ENCODE data around the gene CELA2B. TPM values are rescaled to one million over a fixed set of nuclear protein-coding genes. Genes with fewer than 3 reads are reported as not detected.
"Not testable (repeated sequence)": the region's sequence is repeated elsewhere in the genome, so short reads cannot be mapped to it uniquely, and the experiment has no call there.

The CELA2B gene
- total RNA-seq, 2 donors from 2014 or later = not detected

DNA sequence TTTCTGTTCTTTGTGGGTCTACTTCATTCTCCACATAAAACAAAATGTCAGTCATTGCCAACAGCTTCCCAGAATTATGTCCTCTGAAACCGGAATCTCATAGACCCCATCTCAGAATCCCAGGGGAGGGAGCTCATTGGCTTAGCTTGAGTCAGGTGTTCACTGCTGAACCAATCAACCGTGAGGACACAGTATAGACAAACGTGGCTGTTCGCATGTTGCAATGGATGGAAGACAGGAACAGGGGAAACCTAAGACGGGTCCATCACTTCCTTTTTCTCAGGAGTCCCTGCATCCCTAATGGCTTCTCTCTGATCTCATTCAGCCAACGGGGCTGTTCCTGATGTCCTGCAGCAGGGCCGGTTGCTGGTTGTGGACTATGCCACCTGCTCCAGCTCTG lies 10.2 kb upstream of the CELA2B start:
- Mint-ChIP-seq H3K4me1 (peaks cover 2% of the 10 kb centered on the region), H3K4me3 (no peak overlapping the region), H3K9me3 (no peaks in the 10 kb centered on the region), H3K27ac (no peak overlapping the region), H3K27me3 (ENCODE audit: insufficient read depth) (no peaks in the 10 kb centered on the region), H3K36me3 (ENCODE audit: low read depth) (no peaks in the 10 kb centered on the region)
- no peak overlapping the region for H3K4me3 ChIP-seq (ENCODE audit: low read length)
- TF ChIP-seq, protein P1, sequence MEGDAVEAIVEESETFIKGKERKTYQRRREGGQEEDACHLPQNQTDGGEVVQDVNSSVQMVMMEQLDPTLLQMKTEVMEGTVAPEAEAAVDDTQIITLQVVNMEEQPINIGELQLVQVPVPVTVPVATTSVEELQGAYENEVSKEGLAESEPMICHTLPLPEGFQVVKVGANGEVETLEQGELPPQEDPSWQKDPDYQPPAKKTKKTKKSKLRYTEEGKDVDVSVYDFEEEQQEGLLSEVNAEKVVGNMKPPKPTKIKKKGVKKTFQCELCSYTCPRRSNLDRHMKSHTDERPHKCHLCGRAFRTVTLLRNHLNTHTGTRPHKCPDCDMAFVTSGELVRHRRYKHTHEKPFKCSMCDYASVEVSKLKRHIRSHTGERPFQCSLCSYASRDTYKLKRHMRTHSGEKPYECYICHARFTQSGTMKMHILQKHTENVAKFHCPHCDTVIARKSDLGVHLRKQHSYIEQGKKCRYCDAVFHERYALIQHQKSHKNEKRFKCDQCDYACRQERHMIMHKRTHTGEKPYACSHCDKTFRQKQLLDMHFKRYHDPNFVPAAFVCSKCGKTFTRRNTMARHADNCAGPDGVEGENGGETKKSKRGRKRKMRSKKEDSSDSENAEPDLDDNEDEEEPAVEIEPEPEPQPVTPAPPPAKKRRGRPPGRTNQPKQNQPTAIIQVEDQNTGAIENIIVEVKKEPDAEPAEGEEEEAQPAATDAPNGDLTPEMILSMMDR (conservative IDR thresholded peaks at IDR 0.05) = no peak
- WGBS, 2 experiments (ENCODE audit: insufficient coverage in 1 of 2, insufficient read length in 1 of 2) = 86 to 92% methylated on average over 7 of the region's 7 CpGs
- H3K9ac ChIP-seq (ENCODE audit: extremely low read depth, low read length, poor library complexity, severe bottlenecking) = no peak overlapping the region
- H3K27me3 ChIP-seq (ENCODE audit: control insufficient read depth, insufficient read depth, low read length, poor library complexity, severe bottlenecking) = no peaks in the 10 kb centered on the region
- DNase-seq = no peak
- H3K27ac ChIP-seq (ENCODE audit: low read depth, low read length) = no peak overlapping the region
- no peaks in the 10 kb centered on the region for H3K9me3 ChIP-seq (ENCODE audit: control insufficient read depth, low read length)
- no peaks in the 10 kb centered on the region for H3K4me1 ChIP-seq (ENCODE audit: control insufficient read depth, insufficient read depth, low read length)
- H3K36me3 ChIP-seq (ENCODE audit: control insufficient read depth, insufficient read depth, low read length) = no peaks in the 10 kb centered on the region

DNA sequence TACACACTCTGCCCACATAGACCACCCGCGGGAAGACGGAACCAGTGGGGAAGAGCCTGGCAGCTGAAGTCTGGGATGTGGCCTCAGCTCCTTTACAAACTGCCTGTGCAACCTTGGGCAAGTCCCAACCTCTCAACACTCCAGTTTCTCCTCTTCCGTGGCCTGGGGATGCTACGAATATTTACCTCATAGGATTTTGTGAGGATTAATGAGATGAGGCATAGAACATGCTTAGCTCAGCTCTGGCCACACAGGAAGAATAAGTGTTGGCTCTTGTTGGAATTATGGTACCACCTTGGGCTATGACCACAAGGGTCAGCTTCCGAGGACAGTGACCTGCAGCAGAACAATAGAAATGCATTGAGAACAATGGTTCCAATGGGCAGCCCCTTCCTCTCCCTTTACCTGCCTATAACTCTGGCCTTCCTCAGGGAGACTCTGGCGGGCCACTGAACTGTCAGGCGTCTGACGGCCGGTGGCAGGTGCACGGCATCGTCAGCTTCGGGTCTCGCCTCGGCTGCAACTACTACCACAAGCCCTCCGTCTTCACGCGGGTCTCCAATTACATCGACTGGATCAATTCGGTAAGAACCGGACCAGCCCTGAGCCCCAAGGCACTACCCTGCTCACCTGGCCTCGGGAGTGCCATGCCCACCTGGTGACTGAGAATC lies 8.8 kb upstream of the CELA2B start:
- not testable (repeated sequence) for H3K9me3 ChIP-seq (ENCODE audit: control insufficient read depth, low read length); DNase-seq; H3K4me1 ChIP-seq (ENCODE audit: control insufficient read depth, insufficient read depth, low read length); H3K27ac ChIP-seq (ENCODE audit: low read depth, low read length); H3K27me3 ChIP-seq (ENCODE audit: control insufficient read depth, insufficient read depth, low read length, poor library complexity, severe bottlenecking); H3K4me1 Mint-ChIP-seq; H3K9me3 Mint-ChIP-seq; H3K4me3 ChIP-seq (ENCODE audit: low read length); H3K27ac Mint-ChIP-seq; H3K9ac ChIP-seq (ENCODE audit: extremely low read depth, low read length, poor library complexity, severe bottlenecking); H3K27me3 Mint-ChIP-seq (ENCODE audit: insufficient read depth); H3K36me3 Mint-ChIP-seq (ENCODE audit: low read depth); H3K36me3 ChIP-seq (ENCODE audit: control insufficient read depth, insufficient read depth, low read length); H3K4me3 Mint-ChIP-seq
- WGBS, 2 experiments (ENCODE audit: insufficient coverage in 1 of 2, insufficient read length in 1 of 2) = 93 to 100% methylated on average over 11 to 22 of the region's 22 CpGs

DNA sequence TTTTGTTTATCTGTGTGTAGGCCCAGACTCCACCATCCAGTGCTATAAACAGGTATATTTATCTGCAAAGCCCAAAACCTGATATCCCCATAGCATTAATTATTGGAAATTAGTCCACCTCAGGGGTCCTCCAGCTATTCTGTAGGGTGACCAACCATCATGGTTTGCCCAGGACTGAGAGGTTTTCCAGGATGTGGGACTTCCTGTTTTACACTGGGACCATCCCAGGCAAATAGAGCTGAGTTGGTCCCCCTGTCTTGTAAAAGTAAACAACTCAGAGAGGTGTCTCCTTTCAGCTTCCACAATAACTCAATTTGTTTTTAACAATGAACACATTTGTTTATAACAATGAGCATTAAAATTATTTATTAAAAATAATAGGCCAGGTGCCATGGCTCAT lies 7.8 kb upstream of the CELA2B start:
- H3K4me1 Mint-ChIP-seq = peaks cover 2% of the 10 kb centered on the region
- no peaks in the 10 kb centered on the region for H3K4me1 ChIP-seq (ENCODE audit: control insufficient read depth, insufficient read depth, low read length)
- H3K9ac ChIP-seq (ENCODE audit: extremely low read depth, low read length, poor library complexity, severe bottlenecking) = no peak overlapping the region
- no peaks in the 10 kb centered on the region for H3K9me3 ChIP-seq (ENCODE audit: control insufficient read depth, low read length)
- H3K27me3 Mint-ChIP-seq (ENCODE audit: insufficient read depth) = no peaks in the 10 kb centered on the region
- TF ChIP-seq, protein P1 (conservative IDR thresholded peaks at IDR 0.05) = no peak
- no peak for DNase-seq
- no peaks in the 10 kb centered on the region for H3K27me3 ChIP-seq (ENCODE audit: control insufficient read depth, insufficient read depth, low read length, poor library complexity, severe bottlenecking)
- H3K36me3 Mint-ChIP-seq (ENCODE audit: low read depth) = no peaks in the 10 kb centered on the region
- H3K36me3 ChIP-seq (ENCODE audit: control insufficient read depth, insufficient read depth, low read length) = no peaks in the 10 kb centered on the region
- no peaks in the 10 kb centered on the region for H3K9me3 Mint-ChIP-seq
- H3K4me3 ChIP-seq (ENCODE audit: low read length) = no peak overlapping the region
- no peak overlapping the region for H3K4me3 Mint-ChIP-seq
- H3K27ac Mint-ChIP-seq = no peak overlapping the region
- H3K27ac ChIP-seq (ENCODE audit: low read depth, low read length) = no peak overlapping the region

DNA sequence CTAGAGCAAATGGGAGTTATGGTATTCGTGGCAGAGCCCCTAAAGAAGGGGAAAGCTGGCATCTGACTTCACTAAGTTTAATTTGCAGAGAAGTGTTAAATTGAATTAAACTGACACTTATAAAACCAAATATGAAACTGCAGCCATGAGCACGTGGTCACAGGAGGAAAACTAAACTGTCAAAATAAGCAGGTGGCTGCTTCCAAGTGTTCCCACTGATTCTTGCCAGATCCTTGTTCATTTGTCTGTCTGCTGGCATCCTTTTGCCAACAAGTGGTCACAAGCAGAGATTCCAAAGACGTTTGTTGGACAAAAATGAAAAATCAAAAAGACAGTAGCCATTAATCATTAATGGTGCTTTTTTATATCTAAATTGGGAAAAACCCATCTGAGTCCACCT lies 6.5 kb upstream of the CELA2B start:
- Mint-ChIP-seq H3K36me3 (ENCODE audit: low read depth) (no peaks in the 10 kb centered on the region), H3K27ac (no peak overlapping the region), H3K4me3 (no peak overlapping the region), H3K9me3 (no peaks in the 10 kb centered on the region), H3K27me3 (ENCODE audit: insufficient read depth) (no peaks in the 10 kb centered on the region), H3K4me1 (no peaks in the 10 kb centered on the region)
- no peaks in the 10 kb centered on the region for H3K9me3 ChIP-seq (ENCODE audit: control insufficient read depth, low read length)
- H3K36me3 ChIP-seq (ENCODE audit: control insufficient read depth, insufficient read depth, low read length) = no peaks in the 10 kb centered on the region
- H3K4me1 ChIP-seq (ENCODE audit: control insufficient read depth, insufficient read depth, low read length) = no peaks in the 10 kb centered on the region
- no peak overlapping the region for H3K27ac ChIP-seq (ENCODE audit: low read depth, low read length)
- no peak overlapping the region for H3K9ac ChIP-seq (ENCODE audit: extremely low read depth, low read length, poor library complexity, severe bottlenecking)
- DNase-seq = no peak
- WGBS, 2 experiments (ENCODE audit: insufficient coverage in 1 of 2, insufficient read length in 1 of 2) = 76 to 80% methylated on average over 2 to 3 of the region's 3 CpGs
- TF ChIP-seq, protein P1 (conservative IDR thresholded peaks at IDR 0.05) = no peak
- H3K4me3 ChIP-seq (ENCODE audit: low read length) = no peak overlapping the region
- no peaks in the 10 kb centered on the region for H3K27me3 ChIP-seq (ENCODE audit: control insufficient read depth, insufficient read depth, low read length, poor library complexity, severe bottlenecking)

DNA sequence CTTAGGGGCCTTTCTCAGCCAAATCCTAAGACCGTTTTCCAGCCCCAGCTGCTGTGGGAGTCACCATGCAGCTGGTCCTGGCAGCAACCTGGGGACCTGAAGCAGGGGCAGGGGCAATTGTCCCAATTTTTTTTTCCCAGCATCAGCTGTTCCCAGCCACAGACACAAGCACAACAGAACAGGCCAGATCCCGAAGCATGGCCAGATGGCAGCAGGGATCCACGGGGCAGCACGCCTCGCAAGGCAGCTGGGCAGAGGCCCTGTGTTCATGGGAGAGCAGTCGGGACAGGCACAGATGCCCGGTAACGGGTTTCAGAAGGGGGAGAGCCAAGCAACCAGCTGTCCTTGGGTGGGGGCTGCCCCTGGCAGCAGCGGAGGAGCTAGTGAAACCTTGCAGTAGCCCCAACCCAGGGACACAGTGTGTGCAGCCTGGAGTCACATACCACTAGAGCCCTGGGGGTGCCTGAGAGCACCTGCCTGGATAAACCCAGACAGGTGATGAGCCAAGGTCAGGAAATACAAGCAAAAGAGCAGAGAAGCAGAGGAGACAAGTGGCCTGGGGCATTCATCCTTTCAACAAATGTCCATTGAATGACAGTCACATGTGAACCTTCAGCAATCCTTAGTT lies 6.0 kb upstream of the CELA2B start:
- H3K27ac ChIP-seq (ENCODE audit: low read depth, low read length); H3K27ac Mint-ChIP-seq; H3K36me3 Mint-ChIP-seq (ENCODE audit: low read depth); H3K4me1 Mint-ChIP-seq; H3K27me3 Mint-ChIP-seq (ENCODE audit: insufficient read depth); H3K4me3 ChIP-seq (ENCODE audit: low read length); H3K36me3 ChIP-seq (ENCODE audit: control insufficient read depth, insufficient read depth, low read length); H3K9me3 ChIP-seq (ENCODE audit: control insufficient read depth, low read length); H3K4me3 Mint-ChIP-seq; DNase-seq; H3K4me1 ChIP-seq (ENCODE audit: control insufficient read depth, insufficient read depth, low read length); H3K9ac ChIP-seq (ENCODE audit: extremely low read depth, low read length, poor library complexity, severe bottlenecking); H3K9me3 Mint-ChIP-seq; H3K27me3 ChIP-seq (ENCODE audit: control insufficient read depth, insufficient read depth, low read length, poor library complexity, severe bottlenecking): not testable (repeated sequence)
- 91 to 100% methylated on average over 1 to 9 of the region's 9 CpGs for WGBS, 2 experiments (ENCODE audit: insufficient coverage in 1 of 2, insufficient read length in 1 of 2)

All from endodermal cell (in vitro differentiated cells).